Neuron (in vitro differentiated cells): ENCODE measurements around the gene TUSC2.

Experiments used
- H2AFZ ChIP-seq: one replicate; pipeline ENCODE4 v1.6.1; 2013; ENCODE audit warnings: low read depth, mild to moderate bottlenecking, inconsistent platforms, low read length, moderate library complexity
- H3K27me3 ChIP-seq: one replicate; pipeline ENCODE4 v1.6.1; 2013; ENCODE audit warnings: low read length; ENCODE audit not compliant: insufficient read depth
- H3K36me3 ChIP-seq: one replicate; pipeline ENCODE4 v1.6.1; 2013; ENCODE audit warnings: low read length; ENCODE audit not compliant: insufficient read depth
- H3K4me1 ChIP-seq: one replicate; pipeline ENCODE4 v1.6.1; 2013; ENCODE audit warnings: low read length; ENCODE audit not compliant: insufficient read depth
- H3K4me3 ChIP-seq: 2 replicates; pipeline ENCODE4 v1.5.1; 2013; ENCODE audit warnings: mild to moderate bottlenecking, low read length, moderate library complexity
- H3K9me3 ChIP-seq: one replicate; pipeline ENCODE4 v1.6.1; 2013; ENCODE audit warnings: low read length

TUSC2 gene

GRCh38 chr3:50337175-50337861, 9.3 kb upstream of the TUSC2 start:
- Histone ChIP-seq H3K9me3 (no peaks in the 10 kb centered on the region), H3K36me3 (peaks cover 4% of the 10 kb centered on the region), H3K4me1 (peaks cover 18% of the 10 kb centered on the region)

GRCh38 chr3:50336452-50337174, 8.6 kb upstream of the TUSC2 start:
- Histone ChIP-seq H3K36me3 (peaks cover 11% of the 10 kb centered on the region), H3K4me1 (peaks cover 18% of the 10 kb centered on the region), H3K27me3 (peaks cover 19% of the 10 kb centered on the region), H3K4me3 (peak overlapping the region; percentile 78), H2AFZ (peak overlapping the region; percentile 47), H3K9me3 (no peaks in the 10 kb centered on the region)

More at GRCh38 chr3:50337175-50337861, 9.3 kb upstream of the TUSC2 start:
- Histone ChIP-seq H3K27me3 (peaks cover 25% of the 10 kb centered on the region), H2AFZ (peak overlapping the region; percentile 80), H3K4me3 (peak overlapping the region; percentile 78)

GRCh38 chr3:50334339-50335075, 6.5 kb upstream of the TUSC2 start:
- Histone ChIP-seq H3K4me3 (no peak overlapping the region), H3K27me3 (no peaks in the 10 kb centered on the region), H2AFZ (no peak overlapping the region), H3K36me3 (peaks cover 32% of the 10 kb centered on the region), H3K4me1 (peaks cover 18% of the 10 kb centered on the region), H3K9me3 (no peaks in the 10 kb centered on the region)

- Histone ChIP-seq H3K4me3 (no peak overlapping the region), H3K9me3 (no peaks in the 10 kb centered on the region), H2AFZ (no peak overlapping the region), H3K36me3 (peaks cover 32% of the 10 kb centered on the region), H3K27me3 (no peaks in the 10 kb centered on the region), H3K4me1 (peaks cover 18% of the 10 kb centered on the region)
Observed at GRCh38 chr3:50333744-50334328, 5.8 kb upstream of the TUSC2 start.

GRCh38 chr3:50331364-50331907, 3.4 kb upstream of the TUSC2 start:
- H3K4me1 ChIP-seq = peaks cover 27% of the 10 kb centered on the region
- peaks cover 32% of the 10 kb centered on the region for H3K36me3 ChIP-seq
- no peak overlapping the region for H2AFZ ChIP-seq
- no peak overlapping the region for H3K4me3 ChIP-seq
- no peaks in the 10 kb centered on the region for H3K9me3 ChIP-seq
- H3K27me3 ChIP-seq = no peaks in the 10 kb centered on the region

GRCh38 chr3:50330330-50330729, 2.3 kb upstream of the TUSC2 start:
- Histone ChIP-seq H3K4me1 (peaks cover 17% of the 10 kb centered on the region), H3K27me3 (no peaks in the 10 kb centered on the region), H3K9me3 (no peaks in the 10 kb centered on the region), H3K4me3 (no peak overlapping the region), H3K36me3 (peaks cover 43% of the 10 kb centered on the region), H2AFZ (no peak overlapping the region)

- Histone ChIP-seq H3K36me3 (peaks cover 40% of the 10 kb centered on the region), H3K27me3 (no peaks in the 10 kb centered on the region), H3K9me3 (no peaks in the 10 kb centered on the region), H3K4me1 (peaks cover 24% of the 10 kb centered on the region), H2AFZ (no peak overlapping the region), H3K4me3 (peak overlapping the region; percentile 79)
Observed at GRCh38 chr3:50327129-50327528, 894 bp downstream of the TUSC2 start.

- Histone ChIP-seq H3K27me3 (no peaks in the 10 kb centered on the region), H2AFZ (no peak overlapping the region), H3K4me3 (no peak overlapping the region), H3K36me3 (peaks cover 30% of the 10 kb centered on the region), H3K9me3 (no peaks in the 10 kb centered on the region), H3K4me1 (peaks cover 28% of the 10 kb centered on the region)
Observed at GRCh38 chr3:50326182-50326541, 1.9 kb downstream of the TUSC2 start.

- Histone ChIP-seq H3K36me3 (peaks cover 25% of the 10 kb centered on the region), H3K4me1 (peaks cover 30% of the 10 kb centered on the region), H2AFZ (no peak overlapping the region), H3K4me3 (no peak overlapping the region), H3K27me3 (no peaks in the 10 kb centered on the region), H3K9me3 (no peaks in the 10 kb centered on the region)
Observed at GRCh38 chr3:50325497-50326181, 2.4 kb downstream of the TUSC2 start.

- peaks cover 19% of the 10 kb centered on the region for H3K36me3 ChIP-seq
- no peak overlapping the region for H2AFZ ChIP-seq
- no peak overlapping the region for H3K4me3 ChIP-seq
- no peaks in the 10 kb centered on the region for H3K9me3 ChIP-seq
- peaks cover 35% of the 10 kb centered on the region for H3K4me1 ChIP-seq
- H3K27me3 ChIP-seq = no peaks in the 10 kb centered on the region
Observed at GRCh38 chr3:50325113-50325480, 2.9 kb downstream of the TUSC2 start.

GRCh38 chr3:50324351-50325112, 3.5 kb downstream of the TUSC2 start:
- peaks cover 41% of the 10 kb centered on the region for H3K4me1 ChIP-seq
- H3K4me3 ChIP-seq = no peak overlapping the region
- peaks cover 19% of the 10 kb centered on the region for H3K36me3 ChIP-seq
- no peaks in the 10 kb centered on the region for H3K9me3 ChIP-seq
- no peak overlapping the region for H2AFZ ChIP-seq
- no peaks in the 10 kb centered on the region for H3K27me3 ChIP-seq
